ENCODE measurements around the gene VPS54. TPM values are rescaled to one million over a fixed set of nuclear protein-coding genes. Genes with fewer than 3 reads are reported as not detected.

The VPS54 gene
- total RNA-seq, 2 experiments from 2014 or later = 12.5 to 12.8 TPM

- peaks cover 28% of the 10 kb centered on the region for H3K4me1 Mint-ChIP-seq (ENCODE audit: low read depth)
Measured at GRCh38 chr2:63875559-63876245, 143.5 kb downstream of the VPS54 start.

GRCh38 chr2:63875131-63875527, 144.1 kb downstream of the VPS54 start:
- ChIA-PET CTCF (interaction anchor here (1.1 to 3.4 kb wide), 2 partner anchors 10 to 14 kb away, joined by 3 to 12 read pairs; no protein-coding TSS in a partner anchor), POLR2A (interaction anchor here (0.6 kb wide), 1 partner anchor 191 kb away, joined by 3 read pairs; no protein-coding TSS in a partner anchor)
- Mint-ChIP-seq H3K4me1 (ENCODE audit: low read depth) (peaks cover 25% of the 10 kb centered on the region), H3K27me3 (no peaks in the 10 kb centered on the region), H3K27ac (no peak overlapping the region), H3K9me3 (no peaks in the 10 kb centered on the region), H3K4me3 (no peak overlapping the region), H3K36me3 (peaks cover 24% of the 10 kb centered on the region)
- DNase-seq = no peak
- intact Hi-C loops (cut with micrococcal nuclease) = no loop called here

More at GRCh38 chr2:63875559-63876245, 143.5 kb downstream of the VPS54 start:
- DNase-seq = no peak
- H3K27ac Mint-ChIP-seq = no peak overlapping the region
- POLR2A ChIA-PET = interaction anchor here (1.2 kb wide), 1 partner anchor 34 kb away, joined by 3 read pairs; the partner anchor contains the start of gene UGP2
- H3K27me3 Mint-ChIP-seq = no peaks in the 10 kb centered on the region
- no peak overlapping the region for H3K4me3 Mint-ChIP-seq
- H3K36me3 Mint-ChIP-seq = peaks cover 24% of the 10 kb centered on the region
- CTCF ChIA-PET = interaction anchor here (3.4 kb wide), 1 partner anchor 14 kb away, joined by 12 read pairs; no protein-coding TSS in a partner anchor
- H3K9me3 Mint-ChIP-seq = no peaks in the 10 kb centered on the region
- intact Hi-C loops (cut with micrococcal nuclease) = no loop called here

GRCh38 chr2:63874204-63875130, 144.8 kb downstream of the VPS54 start:
- no peaks in the 10 kb centered on the region for H3K9me3 Mint-ChIP-seq
- CTCF ChIA-PET = interaction anchor here (0.9 to 3.4 kb wide), 3 partner anchors 10 to 24 kb away, joined by 3 to 12 read pairs (median 3); no protein-coding TSS in a partner anchor
- no peak overlapping the region for H3K4me3 Mint-ChIP-seq
- intact Hi-C loops (cut with micrococcal nuclease) = no loop called here
- H3K36me3 Mint-ChIP-seq = peaks cover 24% of the 10 kb centered on the region
- H3K4me1 Mint-ChIP-seq (ENCODE audit: low read depth) = peaks cover 25% of the 10 kb centered on the region
- no peak overlapping the region for H3K27ac Mint-ChIP-seq
- POLR2A ChIA-PET = interaction anchor here (0.6 kb wide), 1 partner anchor 190 kb away, joined by 3 read pairs; no protein-coding TSS in a partner anchor
- H3K27me3 Mint-ChIP-seq = no peaks in the 10 kb centered on the region
- no peak for DNase-seq

- no peak for DNase-seq
- ChIA-PET CTCF (interaction anchor here (0.6 to 1.0 kb wide), 2 partner anchors 11 to 77 kb away, joined by 3 to 4 read pairs; no protein-coding TSS in a partner anchor), POLR2A (interaction anchor here (1.1 kb wide), 1 partner anchor 161 kb away, joined by 3 read pairs; no protein-coding TSS in a partner anchor)
- intact Hi-C loops (cut with micrococcal nuclease) = no loop called here
- H3K4me1 Mint-ChIP-seq (ENCODE audit: low read depth) = peaks cover 25% of the 10 kb centered on the region
- H3K4me3 Mint-ChIP-seq = no peak overlapping the region
- no peaks in the 10 kb centered on the region for H3K9me3 Mint-ChIP-seq
- no peak overlapping the region for H3K27ac Mint-ChIP-seq
- peaks cover 31% of the 10 kb centered on the region for H3K36me3 Mint-ChIP-seq
- no peaks in the 10 kb centered on the region for H3K27me3 Mint-ChIP-seq
Measured at GRCh38 chr2:63872571-63873328, 146.5 kb downstream of the VPS54 start.

GRCh38 chr2:63871864-63872263, 147.4 kb downstream of the VPS54 start:
- Mint-ChIP-seq H3K36me3 (peaks cover 27% of the 10 kb centered on the region), H3K4me1 (ENCODE audit: low read depth) (peaks cover 25% of the 10 kb centered on the region), H3K4me3 (no peak overlapping the region), H3K27me3 (no peaks in the 10 kb centered on the region), H3K27ac (no peak overlapping the region), H3K9me3 (no peaks in the 10 kb centered on the region)
- intact Hi-C loops (cut with micrococcal nuclease) = no loop called here
- POLR2A ChIA-PET = no interaction called here
- no peak for DNase-seq
- CTCF ChIA-PET = interaction anchor here (0.7 kb wide), 1 partner anchor 275 kb away, joined by 3 read pairs; no protein-coding TSS in a partner anchor

GRCh38 chr2:63870679-63871078, 148.5 kb downstream of the VPS54 start:
- H3K9me3 Mint-ChIP-seq = no peaks in the 10 kb centered on the region
- H3K36me3 Mint-ChIP-seq = peaks cover 30% of the 10 kb centered on the region
- H3K27me3 Mint-ChIP-seq = no peaks in the 10 kb centered on the region
- H3K4me3 Mint-ChIP-seq = no peak overlapping the region
- no peak overlapping the region for H3K27ac Mint-ChIP-seq
- intact Hi-C loops (cut with micrococcal nuclease) = no loop called here
- ChIA-PET POLR2A (interaction anchor here (0.5 kb wide), 1 partner anchor 148 kb away, joined by 4 read pairs; no protein-coding TSS in a partner anchor), CTCF (interaction anchor here (1.7 kb wide), 1 partner anchor 9 kb away, joined by 6 read pairs; no protein-coding TSS in a partner anchor)
- DNase-seq = no peak
- peaks cover 26% of the 10 kb centered on the region for H3K4me1 Mint-ChIP-seq (ENCODE audit: low read depth)

GRCh38 chr2:63866009-63866709, 153.1 kb downstream of the VPS54 start:
- ChIA-PET POLR2A (interaction anchor here (1.0 to 1.9 kb wide), 2 partner anchors 13 to 25 kb away, joined by 3 to 8 read pairs; partner anchors contain the start of gene UGP2), CTCF (interaction anchor here (0.6 kb wide), 3 partner anchors 168 to 796 kb away, joined by 3 read pairs; no protein-coding TSS in a partner anchor)
- peaks cover 22% of the 10 kb centered on the region for H3K36me3 Mint-ChIP-seq
- intact Hi-C loops (cut with micrococcal nuclease) = no loop called here
- H3K4me1 Mint-ChIP-seq (ENCODE audit: low read depth) = peaks cover 37% of the 10 kb centered on the region
- H3K9me3 Mint-ChIP-seq = no peaks in the 10 kb centered on the region
- H3K27ac Mint-ChIP-seq = peak overlapping the region; percentile 23
- H3K4me3 Mint-ChIP-seq = no peak overlapping the region
- no peaks in the 10 kb centered on the region for H3K27me3 Mint-ChIP-seq
- DNase-seq = no peak

GRCh38 chr2:63865159-63865799, 153.9 kb downstream of the VPS54 start:
- Mint-ChIP-seq H3K27ac (no peak overlapping the region), H3K36me3 (peaks cover 21% of the 10 kb centered on the region), H3K27me3 (no peaks in the 10 kb centered on the region), H3K9me3 (no peaks in the 10 kb centered on the region), H3K4me1 (ENCODE audit: low read depth) (peaks cover 39% of the 10 kb centered on the region), H3K4me3 (no peak overlapping the region)
- POLR2A ChIA-PET = interaction anchor here (1.0 to 1.9 kb wide), 2 partner anchors 12 to 24 kb away, joined by 3 to 8 read pairs; partner anchors contain the start of gene UGP2
- no peak for DNase-seq
- CTCF ChIA-PET = interaction anchor here (0.6 to 2.1 kb wide), 3 partner anchors 9 to 174 kb away, joined by 3 to 5 read pairs (median 3); no protein-coding TSS in a partner anchor
- intact Hi-C loops (cut with micrococcal nuclease) = no loop called here

- intact Hi-C loops (cut with micrococcal nuclease) = no loop called here
- CTCF ChIA-PET = interaction anchor here (2.1 to 4.9 kb wide), 3 partner anchors 13 to 172 kb away, joined by 5 to 56 read pairs (median 41); no protein-coding TSS in a partner anchor
- H3K27me3 Mint-ChIP-seq = no peaks in the 10 kb centered on the region
- peaks cover 41% of the 10 kb centered on the region for H3K4me1 Mint-ChIP-seq (ENCODE audit: low read depth)
- H3K27ac Mint-ChIP-seq = no peak overlapping the region
- no peak overlapping the region for H3K4me3 Mint-ChIP-seq
- POLR2A ChIA-PET = interaction anchor here (1.6 to 2.4 kb wide), 2 partner anchors 11 to 22 kb away, joined by 3 to 10 read pairs; partner anchors contain the start of gene UGP2
- H3K36me3 Mint-ChIP-seq = peaks cover 25% of the 10 kb centered on the region
- no peak for DNase-seq
- no peaks in the 10 kb centered on the region for H3K9me3 Mint-ChIP-seq
Measured at GRCh38 chr2:63863707-63864106, 155.5 kb downstream of the VPS54 start.

- POLR2A ChIA-PET = interaction anchor here (1.0 to 2.4 kb wide), 3 partner anchors 11 to 274 kb away, joined by 3 to 10 read pairs (median 3); partner anchors contain the start of gene UGP2
- H3K9me3 Mint-ChIP-seq = no peaks in the 10 kb centered on the region
- H3K4me3 Mint-ChIP-seq = no peak overlapping the region
- peak overlapping the region; percentile 72 for H3K27ac Mint-ChIP-seq
- CTCF ChIA-PET = interaction anchor here (0.9 to 4.9 kb wide), 7 partner anchors 12 to 465 kb away, joined by 3 to 56 read pairs (median 28); no protein-coding TSS in a partner anchor
- DNase-seq = no peak
- peaks cover 24% of the 10 kb centered on the region for H3K36me3 Mint-ChIP-seq
- no peaks in the 10 kb centered on the region for H3K27me3 Mint-ChIP-seq
- peaks cover 44% of the 10 kb centered on the region for H3K4me1 Mint-ChIP-seq (ENCODE audit: low read depth)
- intact Hi-C loops (cut with micrococcal nuclease) = no loop called here
Measured at GRCh38 chr2:63862806-63863205, 156.4 kb downstream of the VPS54 start.
